RWPE1 (cell line): Measurements from ENCODE around the gene BLID.

Experiments
- CTCF ChIA-PET: fragments of 350-600 bp; sonication (Branson Sonifier 250); formaldehyde crosslinking; extraction: SDS; loops from one replicate; lab custom pipeline; 2021; lab: Yijun Ruan, JAX
- POLR2A ChIA-PET: fragments of 400-600 bp; formaldehyde crosslinking; extraction: SDS; loops from one replicate; lab custom pipeline; 2020; ENCODE audit warnings: antibody characterized with exemption; ENCODE audit not compliant: low non-redundant PET; lab: Yijun Ruan, JAX
- DNase-seq: peaks from one replicate; pipeline ENCODE4 v3.0.0; 2012; ENCODE audit warnings: low spot score
- H3K27ac ChIP-seq: fragments of 450-650 bp; 2 replicates; pipeline ENCODE4 v1.5.1; 2017
- CTCF ChIP-seq: fragments of 450-650 bp; conservative IDR thresholded peaks from 2 replicates; pipeline ENCODE4 v1.5.1; 2017; ENCODE audit warnings: low read depth, mild to moderate bottlenecking

BLID gene

GRCh38 chr11:122081073-122081472 is 34.9 kb downstream of the BLID start:
- TF ChIP-seq CTCF: no peak
- ChIA-PET CTCF (interaction anchor here (0.7 kb wide), 1 partner anchor 740 kb away, joined by 4 read pairs; no protein-coding TSS in a partner anchor), POLR2A (no interaction called here)
- H3K27ac ChIP-seq: no peak overlapping the region
- DNase-seq: no peak

- ChIA-PET CTCF (no interaction called here), POLR2A (no interaction called here)
- no peak for DNase-seq
- TF ChIP-seq CTCF: no peak
- no peak overlapping the region for H3K27ac ChIP-seq
These were observed 38.6 kb downstream of the BLID start for GRCh38 chr11:122077459-122077858.

- DNase-seq: no peak
- ChIA-PET CTCF (interaction anchor here (0.7 kb wide), 1 partner anchor 864 kb away, joined by 3 read pairs; no protein-coding TSS in a partner anchor), POLR2A (no interaction called here)
- no peak overlapping the region for H3K27ac ChIP-seq
- TF ChIP-seq CTCF: no peak
These were observed 39.4 kb downstream of the BLID start for GRCh38 chr11:122076512-122077120.

- ChIA-PET POLR2A (no interaction called here), CTCF (no interaction called here)
- H3K27ac ChIP-seq: no peak overlapping the region
- no peak for TF ChIP-seq CTCF
- DNase-seq: no peak
These were observed 41.0 kb downstream of the BLID start for GRCh38 chr11:122075016-122075415.

- POLR2A ChIA-PET: no interaction called here
- no peak for TF ChIP-seq CTCF
- CTCF ChIA-PET: interaction anchor here (0.6 kb wide), 1 partner anchor 153 kb away, joined by 9 read pairs; no protein-coding TSS in a partner anchor
- H3K27ac ChIP-seq: no peak overlapping the region
- DNase-seq: no peak
These were observed 42.0 kb downstream of the BLID start for GRCh38 chr11:122074022-122074421.

- TF ChIP-seq CTCF: no peak
- ChIA-PET CTCF (interaction anchor here (0.6 kb wide), 1 partner anchor 393 kb away, joined by 3 read pairs; no protein-coding TSS in a partner anchor), POLR2A (no interaction called here)
- H3K27ac ChIP-seq: no peak overlapping the region
- no peak for DNase-seq
These were observed 44.3 kb downstream of the BLID start for GRCh38 chr11:122071709-122072202.
